ENCODE measurements around the gene UGT1A1. TPM values are rescaled to one million over a fixed set of nuclear protein-coding genes. Genes with fewer than 3 reads are reported as not detected.

The UGT1A1 gene
- total RNA-seq (under 1 TPM in 1 of 2 donors, not detected in 1; 0.24 TPM), polyA plus RNA-seq (ENCODE audit: insufficient read length in 6 of 6) (under 1 TPM; 0.04 to 0.20 (median 0.13) TPM)
- long read RNA-seq, donor 1: 0 reads
- long read RNA-seq, donor 2: 0 reads
- long read RNA-seq, donor 3: 0 reads
- long read RNA-seq, donor 4: 0 reads
- long read RNA-seq, donor 5: 0 reads
- long read RNA-seq, donor 6: 0 reads
- long read RNA-seq, donor 7: 0 reads
- long read RNA-seq, donor 8: 0 reads
- long read RNA-seq, donor 9: 0 reads
- long read RNA-seq, donor 10: 0 reads
- long read RNA-seq, donor 11: 0 reads
- long read RNA-seq, donor 12: 0 reads

- no peak for ATAC-seq
- intact Hi-C loops (cut with DNase I): no loop called here
- Histone ChIP-seq H3K36me3 (no peaks in the 10 kb centered on the region), H3K27me3 (no peaks in the 10 kb centered on the region), H3K9me3 (no peaks in the 10 kb centered on the region), H3K4me3 (no peak within 1 kb of the TSS), H3K4me1 (no peaks in the 10 kb centered on the region), H3K27ac (no peak within 1 kb of the TSS)
- no peak for TF ChIP-seq CTCF (IDR thresholded peaks at IDR 0.05)
- no peak for DNase-seq
Observed at GRCh38 chr2:233760043-233760442, at the start of gene UGT1A1. UGT1A1 (plus strand) TSS chr2:233760270; CDS start chr2:233760288, 18 bp downstream.

GRCh38 chr2:233711312-233712008 lies 48.6 kb upstream of the UGT1A1 start:
- DNase-seq: peak; percentile 57 to 90 (median 81)
- TF ChIP-seq CTCF (IDR thresholded peaks at IDR 0.05): peak; percentile 76 to 82
- ATAC-seq: peak; percentile 98
- no peaks in the 10 kb centered on the region for H3K9me3 ChIP-seq
- no peak overlapping the region for H3K27ac ChIP-seq
- intact Hi-C loops (cut with DNase I): no loop called here
- H3K36me3 ChIP-seq: no peaks in the 10 kb centered on the region
- H3K27me3 ChIP-seq: peaks cover 0 to 7% of the 10 kb centered on the region in 2 donors
- H3K4me3 ChIP-seq: no peak overlapping the region
- H3K4me1 ChIP-seq: no peaks in the 10 kb centered on the region

GRCh38 chr2:233712611-233713261 lies 47.3 kb upstream of the UGT1A1 start, which contains the start of gene UGT1A5:
UGT1A5 (plus strand) TSS chr2:233712907; CDS start chr2:233712992, 85 bp downstream.
- TF ChIP-seq CTCF (IDR thresholded peaks at IDR 0.05): no peak
- Histone ChIP-seq H3K4me1 (no peaks in the 10 kb centered on the region), H3K36me3 (no peaks in the 10 kb centered on the region), H3K27ac (no peak within 1 kb of the TSS), H3K9me3 (no peaks in the 10 kb centered on the region), H3K4me3 (no peak within 1 kb of the TSS), H3K27me3 (peaks cover 0 to 9% of the 10 kb centered on the region in 2 donors)
- ATAC-seq (no peak), DNase-seq (no peak)
- intact Hi-C loops (cut with DNase I): no loop called here

- no peak overlapping the region for H3K4me3 ChIP-seq
- no peak for TF ChIP-seq CTCF (IDR thresholded peaks at IDR 0.05)
- H3K27ac ChIP-seq: no peak overlapping the region
- no peaks in the 10 kb centered on the region for H3K36me3 ChIP-seq
- intact Hi-C loops (cut with DNase I): no loop called here
- no peaks in the 10 kb centered on the region for H3K4me1 ChIP-seq
- ATAC-seq (no peak), DNase-seq (no peak)
- H3K27me3 ChIP-seq: peaks cover 0 to 14% of the 10 kb centered on the region in 2 donors
- H3K9me3 ChIP-seq: no peaks in the 10 kb centered on the region
Observed at GRCh38 chr2:233713262-233713615, 46.8 kb upstream of the UGT1A1 start.

GRCh38 chr2:233714121-233714520 lies 45.9 kb upstream of the UGT1A1 start:
- Histone ChIP-seq H3K9me3 (no peaks in the 10 kb centered on the region), H3K4me3 (no peak overlapping the region), H3K27ac (no peak overlapping the region), H3K4me1 (no peaks in the 10 kb centered on the region), H3K36me3 (no peaks in the 10 kb centered on the region), H3K27me3 (peaks cover 0 to 15% of the 10 kb centered on the region in 2 donors)
- intact Hi-C loops (cut with DNase I): no loop called here
- TF ChIP-seq CTCF (IDR thresholded peaks at IDR 0.05): no peak
- no peak for ATAC-seq
- DNase-seq: no peak
